Hepatic stellate cell (primary cell): Measurements from ENCODE around the gene TIMM44.

ENCODE experiments used
- DNase-seq: peaks from one replicate; pipeline ENCODE4 v3.0.0; 2011; ENCODE audit warnings: low spot score

TIMM44 gene

DNA sequence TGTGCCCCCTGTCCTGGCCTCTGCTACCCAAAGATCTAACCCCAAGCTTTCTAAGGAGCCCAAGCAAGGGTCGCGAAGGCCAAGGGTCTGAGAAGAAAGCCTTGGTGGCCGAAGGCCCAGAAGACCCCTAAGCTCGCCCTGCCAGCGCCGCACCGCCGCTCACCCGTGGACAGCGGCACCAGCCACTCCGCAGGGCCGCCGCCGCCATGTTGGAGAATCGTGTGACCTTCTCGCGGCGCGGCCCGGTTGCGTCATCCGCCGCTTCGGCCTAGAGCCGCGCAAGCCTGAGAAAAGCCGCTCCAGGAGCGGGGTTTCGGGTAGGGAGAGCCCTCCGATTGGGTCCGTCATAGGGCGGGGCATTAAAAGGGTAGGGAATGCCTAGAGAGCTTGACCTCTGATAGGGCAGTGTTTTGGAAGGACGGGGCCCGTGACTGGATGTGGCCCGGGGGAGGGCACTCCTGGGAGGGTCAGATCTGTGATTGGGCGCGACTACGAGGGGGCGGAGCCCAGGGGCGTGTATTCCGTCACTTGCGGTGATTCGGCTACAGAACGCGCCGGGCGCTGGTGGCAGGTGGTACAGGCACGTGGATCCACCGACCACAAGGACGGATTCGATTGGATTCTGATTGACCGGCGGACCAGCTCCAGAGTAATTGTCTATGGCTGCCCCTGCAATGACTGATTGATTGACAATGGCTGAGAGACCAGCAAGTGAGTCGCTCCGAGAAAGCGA lies at the start of gene TIMM44:
TSS of gene TIMM44 (minus strand) at position 223 of the 733 bp plus-strand sequence. CDS start at position 208, 15 bp downstream.
- peak; percentile 99 for DNase-seq

DNA sequence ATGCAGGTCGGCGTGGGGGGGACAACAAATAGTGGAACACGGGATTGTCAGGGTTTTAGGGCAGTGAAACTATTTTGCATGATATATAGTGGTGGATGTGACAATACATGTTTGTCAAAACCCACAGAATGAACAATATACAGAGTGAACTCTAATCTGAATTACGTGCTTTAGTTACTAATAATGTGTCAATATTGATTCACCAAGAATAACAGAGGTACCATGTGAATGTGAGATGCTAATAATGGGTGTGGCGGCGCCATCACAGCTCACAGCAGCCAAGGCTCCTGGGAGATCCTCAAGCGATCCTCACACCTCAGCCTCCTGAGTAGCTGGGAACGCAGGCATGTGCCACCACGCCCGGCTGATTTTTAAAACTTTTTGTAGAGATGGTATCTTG lies 49.1 kb upstream of the TIMM44 start:
- no peak for DNase-seq

GRCh38 chr19:7989071-7989575 lies 45.7 kb upstream of the TIMM44 start:
- no peak for DNase-seq

GRCh38 chr19:7988307-7988706 lies 44.8 kb upstream of the TIMM44 start:
- no peak for DNase-seq

- no peak for DNase-seq
Measured at GRCh38 chr19:7987114-7987768, 43.8 kb upstream of the TIMM44 start.

GRCh38 chr19:7986321-7987113 lies 43.1 kb upstream of the TIMM44 start:
- DNase-seq, result peak; percentile 82

GRCh38 chr19:7985481-7985911 lies 42.0 kb upstream of the TIMM44 start:
- DNase-seq, result no peak

- no peak for DNase-seq
Measured at GRCh38 chr19:7983995-7984837, 40.8 kb upstream of the TIMM44 start.

DNA sequence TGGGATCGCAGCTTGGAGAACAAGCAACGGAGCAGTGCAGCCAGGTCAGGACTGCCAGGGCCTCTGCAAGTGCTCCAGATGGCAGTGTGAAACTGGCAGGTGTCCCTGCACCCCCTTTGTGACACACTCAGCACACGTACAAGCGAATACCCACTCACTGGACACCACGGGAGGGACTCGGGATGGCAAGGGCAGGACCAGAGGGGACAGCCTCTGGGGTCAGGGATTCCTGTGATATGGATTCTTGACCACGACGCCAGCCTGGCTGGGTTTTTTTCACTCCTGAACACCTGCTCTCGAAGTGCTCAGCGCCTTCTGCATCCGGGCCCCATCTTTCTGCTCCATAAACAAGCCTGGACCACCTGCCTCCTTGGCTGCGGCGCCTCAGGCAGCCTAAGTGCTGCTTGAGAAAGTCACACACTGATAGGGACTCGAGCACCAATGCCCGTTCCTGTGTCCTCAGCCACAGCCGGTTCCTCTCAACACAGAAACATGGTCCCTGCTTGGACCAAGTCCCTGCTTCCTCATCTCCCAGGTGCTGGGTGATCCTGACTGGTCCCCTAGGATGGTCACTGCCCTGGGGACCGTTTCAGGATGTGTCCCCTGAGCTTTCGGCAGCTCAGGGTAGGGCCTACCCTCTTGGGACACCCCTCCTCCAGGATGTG lies 40.0 kb upstream of the TIMM44 start:
- DNase-seq, result no peak

- DNase-seq, result no peak
Measured at GRCh38 chr19:7982651-7983099, 39.2 kb upstream of the TIMM44 start.

- DNase-seq, result no peak
Measured at GRCh38 chr19:7982103-7982502, 38.6 kb upstream of the TIMM44 start.

DNA sequence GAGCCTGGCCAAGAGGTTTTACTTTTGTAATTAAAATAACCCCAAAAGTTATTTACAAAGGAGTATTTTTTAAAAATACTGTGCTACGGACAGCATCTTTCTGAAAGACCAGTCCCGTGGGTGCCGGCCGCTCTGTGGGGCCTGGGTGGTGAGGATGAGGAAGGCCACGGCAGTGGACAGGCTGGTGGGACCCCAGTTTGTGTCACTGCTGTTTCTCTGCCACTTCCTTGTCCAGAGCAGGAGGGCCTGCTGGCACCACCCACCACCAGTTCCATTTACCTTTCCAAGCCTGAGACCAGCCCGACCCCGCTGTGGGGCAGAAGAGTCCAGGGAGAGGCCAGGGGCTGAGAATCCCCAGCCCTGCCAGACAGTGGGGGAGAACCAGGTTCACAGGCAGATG lies 38.2 kb upstream of the TIMM44 start:
- no peak for DNase-seq

GRCh38 chr19:7981199-7981598 lies 37.7 kb upstream of the TIMM44 start:
- no peak for DNase-seq

DNA sequence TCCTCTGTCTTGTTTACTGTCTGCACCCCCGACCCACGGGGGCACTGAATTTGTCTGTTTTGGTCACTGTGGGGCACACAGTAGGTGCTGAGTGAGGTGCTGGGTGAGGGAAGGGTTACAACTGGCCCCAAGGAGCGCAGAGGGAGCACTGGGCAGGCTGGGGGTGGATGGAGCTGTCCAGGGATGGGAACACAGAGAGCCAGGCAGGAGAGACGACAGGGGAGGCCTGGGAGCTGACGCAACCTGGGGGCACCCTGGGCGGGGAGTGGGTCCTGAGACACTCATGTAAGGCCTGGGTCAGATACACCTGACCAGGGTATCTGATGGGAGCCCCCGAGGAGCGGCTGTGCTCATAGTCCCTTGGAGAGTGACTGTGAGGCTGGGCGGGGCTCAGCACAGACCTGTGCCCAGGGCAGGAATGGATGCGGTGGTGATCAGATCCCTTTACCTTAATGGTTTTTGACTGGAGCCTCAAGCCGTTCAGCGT lies 37.2 kb upstream of the TIMM44 start:
- DNase-seq, result no peak

GRCh38 chr19:7980168-7980567 lies 36.7 kb upstream of the TIMM44 start:
- no peak for DNase-seq

GRCh38 chr19:7979559-7979958 lies 36.1 kb upstream of the TIMM44 start:
- DNase-seq, result no peak

DNA sequence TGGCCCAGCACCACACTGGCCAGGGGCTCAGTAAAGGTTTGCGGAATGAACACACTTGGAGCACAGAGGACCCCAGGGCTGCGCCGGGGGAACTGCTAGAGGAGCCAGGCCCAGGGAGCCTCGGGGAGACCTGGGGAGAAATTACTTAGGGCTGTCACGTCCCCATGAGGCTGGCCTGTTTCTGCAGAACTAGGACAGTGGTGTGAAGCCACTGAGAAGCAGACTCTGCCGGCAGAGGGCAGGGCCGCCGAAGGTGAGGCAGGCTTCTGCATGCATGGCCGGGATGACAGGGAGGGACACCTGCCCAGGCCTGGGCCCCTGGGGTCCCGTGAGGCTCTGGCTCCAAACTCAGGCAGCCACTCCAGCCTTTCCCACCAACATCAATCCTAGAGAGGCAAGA lies 35.5 kb upstream of the TIMM44 start:
- DNase-seq, result no peak

GRCh38 chr19:7978179-7978825 lies 34.8 kb upstream of the TIMM44 start:
- no peak for DNase-seq

DNA sequence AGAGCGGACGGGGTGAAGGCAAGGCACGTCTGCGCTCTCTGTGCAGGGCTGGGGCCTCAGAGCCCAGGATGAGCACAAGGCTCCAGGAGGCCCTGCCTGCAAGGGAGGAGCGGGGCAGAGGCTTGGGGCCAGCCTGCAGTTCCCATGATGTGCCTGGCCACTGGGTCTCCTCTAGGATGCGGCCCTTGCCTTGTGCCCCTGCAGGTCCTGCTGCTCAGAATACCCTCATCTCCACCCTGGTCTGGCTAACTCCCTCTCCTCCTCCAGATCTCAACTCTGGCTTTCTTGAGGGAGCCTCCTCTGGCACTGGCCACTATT lies 34.2 kb upstream of the TIMM44 start:
- DNase-seq, result no peak

- no peak for DNase-seq
Measured at GRCh38 chr19:7977021-7977722, 33.7 kb upstream of the TIMM44 start.
